ENCODE measurements around the gene STUM.
"Not testable (repeated sequence)": the region's sequence is repeated elsewhere in the genome, so short reads cannot be mapped to it uniquely, and the experiment has no call there.

The STUM gene

GRCh38 chr1:226597616-226598454 is 49.3 kb downstream of the STUM start:
- TF ChIP-seq CTCF (IDR thresholded peaks at IDR 0.05; ENCODE audit: low read depth, low read length, missing control alignments), result no peak
- no peak overlapping the region for H3K4me3 ChIP-seq (replicated peaks; ENCODE audit: low read depth, low read length)
- no peak for DNase-seq (ENCODE audit: extremely low read depth, low read depth)

DNA sequence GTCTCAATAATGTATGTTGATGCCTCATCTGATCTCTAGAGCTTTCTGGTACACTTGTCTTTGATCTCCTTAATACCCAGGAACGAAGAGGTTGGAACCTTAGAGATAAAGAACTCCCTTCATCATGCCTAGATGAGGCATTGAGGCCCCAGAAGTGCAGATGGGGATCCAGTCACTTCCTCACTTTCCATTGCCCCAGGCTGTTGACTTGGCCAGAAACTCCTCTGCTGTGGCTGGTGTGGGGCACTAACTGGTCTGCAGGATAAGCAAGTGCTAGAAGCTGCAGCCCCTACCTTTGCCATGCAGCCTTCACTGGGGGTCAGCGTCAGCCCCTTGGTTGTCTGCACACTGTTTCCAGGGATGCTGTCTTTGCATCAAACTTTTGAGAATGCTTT is 49.9 kb downstream of the STUM start:
- H3K4me3 ChIP-seq (replicated peaks; ENCODE audit: low read depth, low read length), result no peak overlapping the region
- no peak for DNase-seq (ENCODE audit: extremely low read depth, low read depth)
- no peak for TF ChIP-seq CTCF (IDR thresholded peaks at IDR 0.05; ENCODE audit: low read depth, low read length, missing control alignments)

DNA sequence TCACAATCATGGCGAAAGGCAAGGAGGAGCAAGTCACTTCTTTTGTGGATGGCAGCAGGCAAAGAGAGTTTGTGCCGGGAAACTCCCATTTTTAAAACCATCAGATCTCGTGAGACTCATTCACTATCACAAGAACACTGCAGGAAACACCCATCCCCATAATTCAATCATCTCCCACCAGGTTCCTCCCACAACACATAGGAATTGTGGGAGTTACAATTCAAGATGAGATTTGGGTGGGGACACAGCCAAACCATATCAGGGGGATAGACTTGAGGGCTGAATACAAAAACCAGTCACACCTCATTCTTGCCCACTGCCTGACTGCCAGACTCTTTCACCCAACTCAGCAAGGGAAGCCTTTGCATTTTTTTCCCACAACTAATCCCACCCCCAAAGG is 50.4 kb downstream of the STUM start:
- not testable (repeated sequence) for H3K4me3 ChIP-seq (replicated peaks; ENCODE audit: low read depth, low read length); DNase-seq (ENCODE audit: extremely low read depth, low read depth)

GRCh38 chr1:226599636-226600238 is 51.2 kb downstream of the STUM start:
- TF ChIP-seq CTCF (IDR thresholded peaks at IDR 0.05; ENCODE audit: low read depth, low read length, missing control alignments), result no peak
- no peak for DNase-seq (ENCODE audit: extremely low read depth, low read depth)
- no peak overlapping the region for H3K4me3 ChIP-seq (replicated peaks; ENCODE audit: low read depth, low read length)

GRCh38 chr1:226600254-226600653 is 51.7 kb downstream of the STUM start:
- H3K4me3 ChIP-seq (replicated peaks; ENCODE audit: low read depth, low read length), result no peak overlapping the region
- no peak for DNase-seq (ENCODE audit: extremely low read depth, low read depth)
- no peak for TF ChIP-seq CTCF (IDR thresholded peaks at IDR 0.05; ENCODE audit: low read depth, low read length, missing control alignments)

GRCh38 chr1:226601456-226601855 is 52.9 kb downstream of the STUM start:
- no peak overlapping the region for H3K4me3 ChIP-seq (replicated peaks; ENCODE audit: low read depth, low read length)
- DNase-seq (ENCODE audit: extremely low read depth, low read depth), result no peak
- no peak for TF ChIP-seq CTCF (IDR thresholded peaks at IDR 0.05; ENCODE audit: low read depth, low read length, missing control alignments)

DNA sequence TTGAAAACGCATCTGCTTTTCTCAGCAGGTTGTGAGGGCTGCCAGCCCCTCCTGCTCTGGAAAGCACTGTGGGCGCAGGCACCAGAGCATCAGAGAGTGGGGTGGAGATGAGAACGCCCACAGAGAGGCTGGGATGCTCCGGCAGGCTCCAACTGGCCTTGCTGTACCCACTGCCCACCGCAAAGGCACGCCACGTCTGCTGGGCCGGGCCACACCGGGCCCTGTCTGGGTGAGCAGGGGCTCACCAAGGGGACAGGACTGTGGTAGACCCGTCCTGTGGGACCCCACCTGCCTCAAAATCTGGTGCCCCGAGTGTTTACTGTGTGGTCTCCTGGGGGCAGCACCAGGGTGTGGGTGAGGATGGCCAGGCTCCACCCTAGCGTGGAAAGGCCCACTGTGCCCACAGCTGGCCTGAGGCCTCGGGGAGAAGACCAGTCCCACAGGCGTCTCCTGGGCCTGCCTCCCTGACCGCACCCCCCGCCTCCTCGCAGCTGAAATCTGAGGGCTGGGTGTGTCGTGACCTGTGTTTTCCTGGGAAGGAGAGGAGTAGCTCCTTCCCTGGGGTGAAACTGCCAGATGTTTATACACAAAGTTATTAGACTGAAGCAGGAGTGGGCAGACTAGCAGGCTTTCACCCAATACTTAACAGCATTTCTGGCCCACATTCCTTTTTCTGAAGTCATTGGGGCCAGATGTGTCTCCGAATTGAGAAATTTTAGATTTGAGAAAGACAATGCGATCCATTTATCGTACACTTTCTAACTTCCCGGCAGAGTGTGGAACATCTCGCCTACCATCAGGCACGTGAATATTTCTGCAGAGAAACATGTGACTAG is 53.8 kb downstream of the STUM start:
- H3K4me3 ChIP-seq (replicated peaks; ENCODE audit: low read depth, low read length), result peak overlapping the region; percentile 14
- no peak for TF ChIP-seq CTCF (IDR thresholded peaks at IDR 0.05; ENCODE audit: low read depth, low read length, missing control alignments)
- peak; percentile 87 for DNase-seq (ENCODE audit: extremely low read depth, low read depth)

Data from HFF-Myc (cell line).